Naive thymus-derived CD8-positive, alpha-beta T cell (primary cell): ENCODE data around the gene PLEKHA1. TPM values are rescaled to one million over a fixed set of nuclear protein-coding genes. Genes with fewer than 3 reads are reported as not detected.
A peak's percentile ranks its signal among the peaks of the same experiment; 100 is the strongest.

Experiments
- ATAC-seq, 2 donors: fragments of 150-1000 bp; cut with Tn5 transposase in 1 of 2; sonication (Bioruptor Pico), chemical (Tn5 transposase) in 1 of 2; 1 replicate in 1 of 2; 2 replicates in 1 of 2; pipeline ENCODE4 v1.10.0; 2021; ENCODE audit warnings: mild to moderate bottlenecking in 2 of 2, moderate library complexity in 2 of 2
- POLR2A ChIA-PET: fragments of 350-600 bp; sonication (Branson Sonifier 250); formaldehyde crosslinking; loops from one replicate; lab custom pipeline; 2021; ENCODE audit warnings: antibody characterized with exemption; lab: Charles Lee
- DNase-seq, 10 donors: peaks; one replicate each; pipeline versions ENCODE4 v3.0.0 to v3.0.0-alpha.2; 2020 to 2022
- H3K27ac Mint-ChIP-seq, 10 donors: one replicate each; pipeline ENCODE4 v1.8.0; 2020 to 2022; ENCODE audit warnings: mild to moderate bottlenecking in 10 of 10, mixed read lengths in 10 of 10, moderate library complexity in 4 of 10, inconsistent platforms in 1 of 10
- H3K27me3 Mint-ChIP-seq, 5 donors: one replicate each; pipeline ENCODE4 v1.8.0; 2021 to 2022; ENCODE audit warnings: mixed read lengths in 5 of 5
- H3K36me3 Mint-ChIP-seq, 3 donors: one replicate each; pipeline ENCODE4 v1.8.0; 2020 to 2022; ENCODE audit warnings: mixed read lengths in 3 of 3, mild to moderate bottlenecking in 2 of 3, inconsistent platforms in 1 of 3
- H3K4me1 Mint-ChIP-seq, 4 donors: one replicate each; pipeline ENCODE4 v1.8.0; 2021 to 2022; ENCODE audit warnings: mixed read lengths in 4 of 4
- H3K4me3 Mint-ChIP-seq, 10 donors: one replicate each; pipeline ENCODE4 v1.8.0; 2020 to 2022; ENCODE audit warnings: mild to moderate bottlenecking in 10 of 10, mixed read lengths in 10 of 10, moderate library complexity in 6 of 10, inconsistent platforms in 1 of 10
- H3K9me3 Mint-ChIP-seq, 9 donors: one replicate each; pipeline ENCODE4 v1.8.0; 2020 to 2022; ENCODE audit warnings: mixed read lengths in 9 of 9, mild to moderate bottlenecking in 3 of 9, inconsistent platforms in 1 of 9, moderate library complexity in 1 of 9
- polyA plus RNA-seq, 3 donors: library from polyadenylated mRNA; unstranded; fragments of 300-500 nt; fragmentation: Illumina TruSeq; gene quantifications; one replicate each; pipeline ENCODE4 v1.2.3, GENCODE V29; 2021
- total RNA-seq, 8 experiments: library from RNA in 2 of 8; stranded (reverse) in 2 of 8; gene quantifications; one replicate each; pipeline ENCODE4 v1.2.3 and lab custom pipeline; 2021 to 2026

The PLEKHA1 gene
- total and polyA plus RNA-seq, 5 experiments from 2014 or later, result 71.4 to 91.6 (median 78.0) TPM

GRCh38 chr10:122466951-122467381, 92.5 kb downstream of the PLEKHA1 start:
- DNase-seq, result no peak
- Mint-ChIP-seq H3K36me3 (no peaks in the 10 kb centered on the region), H3K4me3 (no peak overlapping the region), H3K4me1 (peaks cover 6 to 10% (median 9%) of the 10 kb centered on the region in 4 donors), H3K27ac (no peak overlapping the region), H3K9me3 (peaks cover 0 to 2% (median 0%) of the 10 kb centered on the region in 9 donors), H3K27me3 (peaks cover 23 to 89% (median 41%) of the 10 kb centered on the region in 5 donors)
- no peak for ATAC-seq
- POLR2A ChIA-PET, result no interaction called here

GRCh38 chr10:122467701-122468100, 93.2 kb downstream of the PLEKHA1 start:
- no peaks in the 10 kb centered on the region for H3K9me3 Mint-ChIP-seq
- peaks cover 22 to 83% (median 37%) of the 10 kb centered on the region in 5 donors for H3K27me3 Mint-ChIP-seq
- ATAC-seq, result no peak
- POLR2A ChIA-PET, result no interaction called here
- peaks cover 4 to 5% (median 4%) of the 10 kb centered on the region in 4 donors for H3K4me1 Mint-ChIP-seq
- no peak overlapping the region for H3K4me3 Mint-ChIP-seq
- no peak for DNase-seq
- no peaks in the 10 kb centered on the region for H3K36me3 Mint-ChIP-seq
- H3K27ac Mint-ChIP-seq, result no peak overlapping the region

DNA sequence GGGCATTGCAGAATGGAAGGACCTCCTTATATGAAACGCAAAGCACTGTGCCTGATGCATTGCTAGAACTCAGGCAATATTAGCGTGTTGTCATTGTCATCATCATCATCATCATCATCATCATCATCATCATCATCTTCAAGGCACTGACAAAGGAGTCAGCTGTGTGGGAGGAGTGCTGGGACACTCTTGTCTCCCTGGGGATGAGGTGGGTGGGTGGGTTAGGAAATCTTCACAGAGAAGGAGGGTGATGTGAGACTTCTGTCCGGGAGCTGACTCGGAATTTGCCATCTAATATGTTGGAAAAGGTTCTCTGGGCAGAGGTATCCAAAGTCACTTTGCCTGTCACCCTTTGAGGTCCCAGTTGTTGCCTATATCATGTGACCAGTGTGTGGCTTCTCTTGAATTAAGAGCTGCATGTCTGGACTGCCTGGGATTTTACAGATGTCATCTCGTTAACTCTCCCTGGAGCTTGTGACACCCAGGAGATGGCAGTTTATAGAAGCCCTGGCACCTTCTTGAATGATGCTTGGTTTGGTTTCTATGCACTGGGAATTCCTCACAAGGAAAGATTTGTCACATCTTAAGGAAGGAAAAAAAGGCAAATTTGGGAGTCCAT, 93.9 kb downstream of the PLEKHA1 start:
- H3K27me3 Mint-ChIP-seq, result peaks cover 19 to 76% (median 31%) of the 10 kb centered on the region in 5 donors

DNA sequence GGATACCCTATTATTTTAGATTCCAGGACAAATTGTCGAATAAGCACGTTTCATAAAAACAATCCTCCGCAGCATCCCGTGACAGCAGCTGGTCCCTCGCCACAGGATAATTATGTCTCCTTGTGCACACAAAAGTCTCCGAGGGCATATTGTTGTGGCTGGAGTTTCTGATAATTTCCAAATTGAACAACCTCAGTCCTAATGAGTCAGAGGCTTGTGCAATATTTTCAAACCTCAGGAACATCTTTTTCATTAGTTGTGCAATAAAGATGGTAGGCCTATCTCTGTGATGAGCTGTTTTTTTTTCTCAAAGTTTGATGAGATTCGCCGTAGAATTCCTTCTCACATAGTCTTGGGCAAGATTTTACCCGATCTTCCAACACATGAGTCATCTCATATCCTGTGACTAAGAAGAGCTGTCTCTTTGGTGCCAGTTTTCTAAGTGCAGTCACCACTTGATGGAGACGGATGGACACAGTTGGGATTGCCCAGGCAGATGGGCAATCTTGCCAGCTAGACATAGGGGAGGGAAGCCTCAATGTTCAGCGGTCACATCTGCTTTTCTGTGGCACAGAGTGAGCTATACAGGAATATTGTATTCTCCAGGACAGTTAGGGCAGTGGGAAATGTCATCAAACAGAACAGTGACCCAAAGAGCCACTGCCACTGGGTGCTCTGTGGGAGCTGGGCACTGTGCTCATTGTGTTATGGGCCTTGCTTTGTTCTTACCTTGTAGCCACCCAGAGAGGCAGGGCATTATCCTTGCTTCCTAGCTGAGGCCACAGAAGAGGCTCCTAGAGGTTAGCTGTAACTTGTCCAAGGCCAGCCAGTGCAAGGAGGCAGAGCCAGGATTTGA, 94.6 kb downstream of the PLEKHA1 start:
- ATAC-seq, result no peak
- POLR2A ChIA-PET, result no interaction called here

More for the DNA sequence above, 93.9 kb downstream of the PLEKHA1 start:
- Mint-ChIP-seq H3K27ac (no peak overlapping the region), H3K36me3 (no peaks in the 10 kb centered on the region), H3K4me1 (no peaks in the 10 kb centered on the region), H3K9me3 (no peaks in the 10 kb centered on the region), H3K4me3 (no peak overlapping the region)
- DNase-seq (no peak), ATAC-seq (no peak)
- POLR2A ChIA-PET, result no interaction called here

DNA sequence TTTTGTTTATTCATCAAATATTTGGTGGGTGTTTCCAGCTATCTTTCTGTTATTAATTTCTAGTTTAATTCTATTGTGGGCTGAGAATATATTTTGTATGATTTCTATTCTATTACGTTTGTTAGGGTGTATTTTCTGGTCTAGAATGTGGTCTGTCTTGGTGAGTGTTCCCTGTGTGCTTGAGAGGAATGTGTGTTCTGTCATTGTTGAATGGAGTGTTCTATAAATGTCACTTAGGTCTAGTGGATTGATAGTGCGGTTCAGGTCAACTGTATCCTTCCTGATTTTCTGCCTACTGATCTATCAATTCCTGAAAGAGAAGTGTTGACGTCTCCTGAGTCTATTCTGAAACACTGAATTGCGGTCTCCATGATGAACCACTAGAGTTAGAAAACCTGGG, 95.3 kb downstream of the PLEKHA1 start:
- Mint-ChIP-seq H3K27ac (no peak overlapping the region), H3K4me3 (no peak overlapping the region), H3K36me3 (no peaks in the 10 kb centered on the region), H3K27me3 (peaks cover 14 to 62% (median 24%) of the 10 kb centered on the region in 5 donors), H3K4me1 (peaks cover 6 to 14% (median 11%) of the 10 kb centered on the region in 4 donors), H3K9me3 (no peaks in the 10 kb centered on the region)
- POLR2A ChIA-PET, result no interaction called here
- DNase-seq (no peak), ATAC-seq (no peak)

More for the DNA sequence above, 94.6 kb downstream of the PLEKHA1 start:
- H3K4me1 Mint-ChIP-seq, result peaks cover under 1 to 7% (median 5%) of the 10 kb centered on the region in 4 donors
- peaks cover 15 to 69% (median 26%) of the 10 kb centered on the region in 5 donors for H3K27me3 Mint-ChIP-seq
- no peaks in the 10 kb centered on the region for H3K36me3 Mint-ChIP-seq
- no peak overlapping the region for H3K4me3 Mint-ChIP-seq
- no peak for DNase-seq
- no peaks in the 10 kb centered on the region for H3K9me3 Mint-ChIP-seq
- H3K27ac Mint-ChIP-seq, result no peak overlapping the region

DNA sequence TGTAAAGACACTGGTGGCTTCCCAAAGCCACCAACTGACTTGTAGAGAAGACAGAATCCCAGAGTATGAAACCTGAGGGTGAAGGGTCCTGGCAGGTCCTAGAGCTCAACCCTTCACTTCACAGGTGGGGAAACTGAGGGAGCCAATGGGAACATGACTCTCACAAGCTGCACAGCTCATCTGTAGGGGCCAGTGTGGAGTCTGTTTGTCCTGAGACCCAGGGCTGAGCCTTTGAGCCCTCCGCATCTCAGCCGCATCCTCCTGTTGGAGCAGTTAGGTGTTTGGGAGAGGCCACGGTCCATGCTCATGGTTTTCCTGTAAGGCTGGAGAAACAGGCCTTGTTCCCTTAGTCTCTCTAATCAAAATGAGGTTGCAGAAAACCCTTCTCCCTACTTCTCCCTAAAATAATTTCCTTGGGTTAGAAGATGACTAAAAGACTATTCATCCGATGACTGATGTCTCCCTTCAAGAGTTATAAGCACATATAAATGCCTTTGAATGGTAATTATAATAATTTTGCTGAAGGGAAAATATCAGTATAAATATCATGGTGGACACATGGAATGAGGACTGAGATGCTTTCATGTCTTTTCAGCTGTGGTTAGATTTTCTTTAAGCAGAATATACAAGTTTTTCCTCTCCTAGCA, 97.1 kb downstream of the PLEKHA1 start:
- Mint-ChIP-seq H3K27ac (no peak overlapping the region), H3K4me1 (peaks cover 6 to 18% (median 13%) of the 10 kb centered on the region in 4 donors), H3K36me3 (no peaks in the 10 kb centered on the region), H3K27me3 (peaks cover 12 to 60% (median 20%) of the 10 kb centered on the region in 5 donors), H3K4me3 (no peak overlapping the region), H3K9me3 (no peaks in the 10 kb centered on the region)
- no peak for DNase-seq
- no peak for ATAC-seq
- POLR2A ChIA-PET, result no interaction called here

GRCh38 chr10:122473116-122473515, 98.6 kb downstream of the PLEKHA1 start:
- peaks cover 6 to 18% (median 13%) of the 10 kb centered on the region in 4 donors for H3K4me1 Mint-ChIP-seq
- DNase-seq (no peak), ATAC-seq (no peak)
- no peaks in the 10 kb centered on the region for H3K36me3 Mint-ChIP-seq
- peak overlapping the region in 1 of 10 donors; percentile 37 for H3K27ac Mint-ChIP-seq
- H3K9me3 Mint-ChIP-seq, result no peaks in the 10 kb centered on the region
- H3K27me3 Mint-ChIP-seq, result peaks cover 10 to 45% (median 16%) of the 10 kb centered on the region in 5 donors
- POLR2A ChIA-PET, result no interaction called here
- H3K4me3 Mint-ChIP-seq, result no peak overlapping the region

- H3K4me3 Mint-ChIP-seq, result peak overlapping the region in 4 of 10 donors; percentile 36 to 63 (median 47)
- ATAC-seq, result no peak
Observed at GRCh38 chr10:122474131-122474818, 99.8 kb downstream of the PLEKHA1 start.

GRCh38 chr10:122475100-122475499, 100.6 kb downstream of the PLEKHA1 start:
- DNase-seq (no peak), ATAC-seq (no peak)
- Mint-ChIP-seq H3K4me3 (no peak overlapping the region), H3K36me3 (no peaks in the 10 kb centered on the region), H3K27me3 (peaks cover 5 to 34% (median 16%) of the 10 kb centered on the region in 5 donors), H3K9me3 (no peaks in the 10 kb centered on the region), H3K27ac (no peak overlapping the region), H3K4me1 (peaks cover 8 to 18% (median 13%) of the 10 kb centered on the region in 4 donors)
- POLR2A ChIA-PET, result no interaction called here

More at GRCh38 chr10:122474131-122474818, 99.8 kb downstream of the PLEKHA1 start:
- H3K27me3 Mint-ChIP-seq, result peaks cover 9 to 35% (median 15%) of the 10 kb centered on the region in 5 donors
- H3K4me1 Mint-ChIP-seq, result peaks cover 6 to 18% (median 13%) of the 10 kb centered on the region in 4 donors
- H3K27ac Mint-ChIP-seq, result peak overlapping the region in 1 of 10 donors; percentile 47
- no peaks in the 10 kb centered on the region for H3K36me3 Mint-ChIP-seq
- DNase-seq, result no peak
- POLR2A ChIA-PET, result no interaction called here
- H3K9me3 Mint-ChIP-seq, result no peaks in the 10 kb centered on the region

GRCh38 chr10:122475591-122476332, 101.3 kb downstream of the PLEKHA1 start:
- no peak for DNase-seq
- Mint-ChIP-seq H3K27ac (no peak overlapping the region), H3K9me3 (no peaks in the 10 kb centered on the region), H3K36me3 (no peaks in the 10 kb centered on the region), H3K4me1 (peaks cover 8 to 18% (median 13%) of the 10 kb centered on the region in 4 donors), H3K4me3 (no peak overlapping the region), H3K27me3 (peaks cover 3 to 32% (median 16%) of the 10 kb centered on the region in 5 donors)
- ATAC-seq, result no peak
- POLR2A ChIA-PET, result no interaction called here

DNA sequence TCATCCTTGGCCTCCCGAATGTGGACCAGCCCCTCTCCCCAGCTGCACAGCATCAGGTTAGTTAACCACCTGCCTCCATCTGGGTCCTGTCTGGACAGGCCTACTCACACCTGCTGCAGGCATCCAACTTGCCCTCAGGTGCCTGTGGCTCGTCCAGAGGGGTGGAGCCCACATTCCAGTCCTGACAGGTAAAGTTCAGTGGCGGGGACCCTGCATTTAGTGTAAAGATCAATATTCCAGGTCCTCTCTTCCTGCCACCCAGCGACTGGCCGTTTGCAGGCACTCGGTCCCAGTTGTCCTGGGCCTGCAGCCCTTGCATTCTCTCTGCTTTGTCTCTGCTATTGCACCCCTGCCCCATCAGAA, 101.8 kb downstream of the PLEKHA1 start:
- no peak for ATAC-seq
- Mint-ChIP-seq H3K4me1 (peaks cover 8 to 18% (median 13%) of the 10 kb centered on the region in 4 donors), H3K4me3 (no peak overlapping the region), H3K9me3 (peaks cover 0 to 2% (median 0%) of the 10 kb centered on the region in 9 donors), H3K27ac (no peak overlapping the region), H3K36me3 (peaks cover 0 to 3% (median 0%) of the 10 kb centered on the region in 3 donors), H3K27me3 (peaks cover 3 to 30% (median 12%) of the 10 kb centered on the region in 5 donors)
- DNase-seq, result no peak
- POLR2A ChIA-PET, result interaction anchor here (0.7 kb wide), 1 partner anchor 45 kb away, joined by 3 read pairs; no protein-coding TSS in a partner anchor
